Lower leg skin (tissue), 3 donors: Measurements from ENCODE around the gene SPDYE18.
"Not testable (repeated sequence)": the region's sequence is repeated elsewhere in the genome, so short reads cannot be mapped to it uniquely, and the experiment has no call there.

Source experiments
- CTCF ChIP-seq, 3 donors: fragments of 450-650 bp; IDR thresholded peaks; one replicate each; pipeline ENCODE4 v1.5.1; 2016; ENCODE audit warnings: antibody characterized with exemption in 3 of 3, mild to moderate bottlenecking in 3 of 3, moderate library complexity in 2 of 3
- POLR2A ChIP-seq, 2 donors: fragments of 450-650 bp; IDR thresholded peaks; one replicate each; pipeline ENCODE4 v1.6.1; 2016 to 2017; ENCODE audit warnings: antibody characterized with exemption in 2 of 2, mild to moderate bottlenecking in 1 of 2, moderate library complexity in 1 of 2

- not testable (repeated sequence) for TF ChIP-seq CTCF, POLR2A (IDR thresholded peaks at IDR 0.05)
Observed at GRCh38 chr7:77092301-77092700, 29.9 kb upstream of the SPDYE18 start.
